HG03039 (cell line): ENCODE results near the gene ANGEL2.
"Not testable (repeated sequence)": the region's sequence is repeated elsewhere in the genome, so short reads cannot be mapped to it uniquely, and the experiment has no call there.

Experiments
- ATAC-seq: cut with Tn5 transposase; IDR thresholded peaks from one replicate; pipeline ENCODE4 v1.9.1; 2021; ENCODE audit warnings: mild to moderate bottlenecking, moderate library complexity; ENCODE audit not compliant: unreplicated experiment

ANGEL2 gene

GRCh38 chr1:213015099-213016050 lies at the start of gene ANGEL2:
Gene ANGEL2 (minus strand): TSS chr1:213015867. CDS start chr1:213015671, 196 bp downstream.
- ATAC-seq, result peak; percentile 92

DNA sequence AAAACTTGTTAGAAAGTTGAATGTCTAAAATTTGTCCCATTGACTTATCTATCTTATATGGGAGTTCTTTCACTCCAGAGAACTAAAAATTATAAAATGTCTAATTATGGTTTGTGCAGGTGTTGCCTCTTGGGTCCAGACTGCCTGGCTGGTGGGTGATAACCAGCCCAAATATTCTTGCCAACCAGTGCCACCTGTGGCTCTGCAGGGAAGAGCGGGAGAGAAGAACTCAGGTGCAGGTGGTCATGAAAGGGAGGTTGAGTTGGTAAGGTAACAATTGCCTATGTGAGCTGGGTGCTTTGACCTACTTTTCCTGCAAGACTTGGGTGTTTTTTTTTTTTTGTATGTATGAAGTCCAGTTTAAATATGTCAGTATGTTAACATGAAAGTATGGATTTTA lies 45.6 kb upstream of the ANGEL2 start:
- no peak for ATAC-seq

DNA sequence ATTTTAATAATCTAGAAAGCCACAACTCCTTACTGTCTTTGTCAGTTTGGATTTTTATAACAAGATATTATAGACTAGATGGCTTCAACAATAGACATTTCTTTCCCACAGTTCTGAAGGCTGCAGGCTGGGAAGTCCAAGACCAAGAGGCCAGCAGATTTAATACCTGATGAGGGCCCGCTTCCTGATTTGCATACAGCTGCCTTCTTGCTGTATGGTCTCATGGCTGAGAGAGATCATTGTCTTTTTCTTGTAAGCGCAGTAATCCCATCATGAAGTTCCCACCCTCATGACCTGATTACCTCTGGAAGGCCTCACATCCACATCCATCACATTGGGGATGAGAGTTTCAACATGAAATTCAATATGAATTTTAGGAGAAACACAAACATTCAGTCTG lies 45.2 kb upstream of the ANGEL2 start:
- no peak for ATAC-seq

GRCh38 chr1:213057264-213058059 lies 41.8 kb upstream of the ANGEL2 start:
- no peak for ATAC-seq

- no peak for ATAC-seq
Measured at GRCh38 chr1:213055767-213056166, 40.1 kb upstream of the ANGEL2 start.

DNA sequence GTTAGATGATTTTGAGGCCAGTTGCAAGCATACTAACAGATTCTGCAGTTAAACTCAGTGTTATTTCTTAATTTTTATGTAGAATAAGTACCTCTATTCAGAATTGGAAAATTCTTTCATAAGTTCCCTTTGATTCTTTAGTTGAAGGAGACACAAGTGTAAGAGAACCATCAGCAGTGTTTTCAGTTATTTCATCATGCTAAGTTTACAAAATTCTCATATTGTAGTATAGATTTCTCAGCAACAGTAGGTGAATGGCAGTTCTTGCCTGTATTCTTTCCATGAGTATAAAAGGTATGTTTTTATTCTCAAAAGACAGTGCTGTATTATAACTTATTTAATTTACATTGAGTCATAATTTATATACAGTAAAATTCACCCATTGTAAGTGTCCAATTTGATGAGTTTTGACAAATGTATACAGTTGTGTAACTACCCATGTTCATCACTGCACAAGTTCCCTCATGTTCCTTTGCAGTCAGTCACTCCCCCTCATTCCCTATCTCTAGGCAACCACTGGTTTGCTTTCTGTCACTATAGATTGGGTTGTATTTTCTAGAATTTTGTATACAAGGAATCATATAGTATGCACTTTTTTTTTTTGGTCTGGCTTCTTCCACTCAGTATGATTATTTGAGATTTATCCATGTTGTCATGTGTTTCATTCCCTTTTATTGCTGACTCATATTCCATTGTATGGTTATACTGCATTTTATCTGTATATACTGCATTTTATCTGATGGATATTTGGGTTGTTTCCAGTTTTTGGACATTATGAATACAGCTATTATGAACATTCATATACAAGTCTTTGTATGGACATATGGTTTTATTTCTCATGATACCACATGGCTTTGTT lies 39.3 kb upstream of the ANGEL2 start:
- ATAC-seq, result no peak

GRCh38 chr1:213054142-213054541 lies 38.5 kb upstream of the ANGEL2 start:
- no peak for ATAC-seq

GRCh38 chr1:213053455-213053854 lies 37.8 kb upstream of the ANGEL2 start:
- no peak for ATAC-seq

DNA sequence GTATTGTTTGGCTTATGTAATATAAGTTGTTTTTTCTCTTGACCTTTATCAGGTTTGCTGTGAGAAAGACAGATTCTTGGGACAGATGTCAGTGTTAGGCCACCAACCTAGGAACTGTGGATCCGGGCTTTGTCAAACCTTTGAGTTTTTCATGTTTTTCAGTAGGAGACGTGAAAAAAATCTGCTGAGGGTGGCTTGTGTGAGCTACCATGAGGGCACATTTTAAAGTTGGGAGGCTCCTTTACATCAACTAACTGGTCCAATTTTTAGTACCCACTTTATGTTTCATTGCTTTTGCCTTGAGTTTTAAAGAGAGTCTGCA lies 36.2 kb upstream of the ANGEL2 start:
- ATAC-seq, result no peak

DNA sequence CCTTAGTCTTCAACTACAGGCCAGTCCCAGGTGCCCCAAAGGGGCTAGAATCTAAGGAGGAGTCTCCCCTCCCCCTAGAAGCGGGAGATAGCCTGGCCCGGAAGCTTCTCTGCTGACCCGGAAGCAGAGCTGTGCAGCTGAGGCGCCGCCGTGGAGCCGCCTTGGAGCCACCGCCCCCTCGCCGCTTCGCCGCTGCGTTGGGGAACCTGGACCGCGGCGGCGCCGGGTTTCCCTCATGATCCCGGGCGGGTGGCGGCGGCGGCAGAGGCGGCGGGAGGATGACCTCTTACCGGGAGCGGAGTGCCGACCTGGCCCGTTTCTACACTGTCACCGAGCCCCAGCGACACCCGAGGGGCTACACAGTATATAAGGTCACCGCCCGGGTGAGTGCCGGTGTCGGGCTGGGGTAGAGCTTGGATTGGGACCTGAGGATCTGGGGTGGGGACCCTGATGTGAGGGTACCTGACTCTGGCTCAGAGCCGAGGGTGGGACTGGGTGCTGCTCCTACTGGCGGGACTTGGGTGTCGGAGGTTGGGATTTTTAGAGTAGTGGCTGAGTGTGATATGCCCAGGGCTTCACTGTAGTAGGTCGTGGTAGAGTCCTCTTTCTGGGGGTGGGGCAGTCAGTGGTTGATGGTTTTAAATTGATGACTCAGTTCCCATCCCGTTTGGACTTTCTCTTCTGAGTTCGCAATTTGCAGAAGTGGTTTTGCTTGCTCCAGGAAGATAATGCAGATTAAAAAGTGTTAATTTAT lies 35.6 kb upstream of the ANGEL2 start, which contains the start of gene RPS6KC1:
Gene RPS6KC1 (plus strand): TSS at position 115 of the 754 bp plus-strand sequence. CDS start 164 bp downstream, at position 279.
- peak; percentile 97 for ATAC-seq

- no peak for ATAC-seq
Measured at GRCh38 chr1:213050745-213051126, 35.1 kb upstream of the ANGEL2 start.

DNA sequence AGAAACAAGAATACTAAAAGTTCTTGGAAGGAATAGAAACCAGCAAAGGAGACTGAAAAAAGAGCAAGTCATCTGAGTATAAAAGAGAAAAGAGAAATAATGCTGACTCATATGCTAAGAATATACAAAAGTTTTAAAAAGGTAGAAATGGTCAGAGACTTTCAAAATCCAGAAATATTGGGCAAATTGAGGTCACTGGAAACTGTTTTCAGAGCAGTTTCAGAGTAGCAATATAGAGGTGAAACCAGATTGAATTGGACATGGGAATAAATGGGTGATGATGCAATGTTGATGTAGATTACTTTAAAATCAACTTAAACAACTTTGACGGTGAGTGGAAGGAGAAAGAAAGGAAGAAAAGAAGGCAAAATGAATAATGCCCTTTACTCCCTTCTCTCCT lies 33.6 kb upstream of the ANGEL2 start:
- ATAC-seq, result no peak

- ATAC-seq, result not testable (repeated sequence)
Measured at GRCh38 chr1:213045321-213046226, 29.9 kb upstream of the ANGEL2 start.

GRCh38 chr1:213041443-213041842 lies 25.8 kb upstream of the ANGEL2 start:
- ATAC-seq, result no peak

- ATAC-seq, result no peak
Measured at GRCh38 chr1:213035573-213035972, 19.9 kb upstream of the ANGEL2 start.

DNA sequence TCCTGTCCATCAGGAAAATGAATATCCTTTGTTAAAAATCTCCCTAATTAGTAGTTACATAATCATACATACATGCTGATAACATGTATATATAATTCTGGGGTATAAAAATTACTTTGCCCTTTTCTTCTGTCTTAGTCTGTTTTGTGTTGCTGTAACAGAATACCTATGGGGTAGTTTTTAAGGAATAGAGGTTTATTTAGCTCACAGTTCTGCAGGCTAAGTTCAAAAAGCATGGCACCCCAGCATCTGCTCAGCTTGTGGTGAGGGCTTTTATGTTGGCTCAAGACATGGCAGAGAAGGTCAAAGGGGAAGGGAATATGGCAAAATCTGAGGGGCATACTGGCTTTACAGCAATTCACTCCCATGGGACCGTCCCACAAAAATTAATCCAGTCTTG lies 19.0 kb upstream of the ANGEL2 start:
- no peak for ATAC-seq

DNA sequence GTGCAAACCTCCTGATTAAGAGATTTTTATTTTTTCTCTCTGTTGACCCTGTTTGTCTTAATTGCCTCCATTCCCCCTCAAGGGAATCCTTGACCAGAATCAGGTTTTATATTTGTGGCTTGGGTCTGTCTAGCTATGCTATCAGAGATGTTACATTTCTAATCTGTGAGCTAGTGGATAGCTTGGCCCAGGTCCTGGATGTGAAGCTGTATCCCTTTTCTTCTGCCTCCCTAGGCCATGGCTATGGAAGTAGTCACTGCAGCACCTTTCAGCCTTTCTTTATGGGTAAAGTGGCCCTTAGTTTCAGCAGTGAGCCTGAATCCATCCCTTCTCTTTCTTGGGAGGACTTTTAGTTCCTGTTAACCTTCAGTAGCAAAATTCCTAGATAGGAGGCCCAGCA lies 17.0 kb upstream of the ANGEL2 start:
- no peak for ATAC-seq

GRCh38 chr1:213027024-213027423 lies 11.4 kb upstream of the ANGEL2 start:
- ATAC-seq, result not testable (repeated sequence)

- no peak for ATAC-seq
Measured at GRCh38 chr1:213020016-213020415, 4.3 kb upstream of the ANGEL2 start.
